ENCODE data around the gene PRSS36. TPM values are rescaled to one million over a fixed set of nuclear protein-coding genes. Genes with fewer than 3 reads are reported as not detected.

Gene PRSS36
- polyA plus RNA-seq, 1 experiment: 0.39 TPM

DNA sequence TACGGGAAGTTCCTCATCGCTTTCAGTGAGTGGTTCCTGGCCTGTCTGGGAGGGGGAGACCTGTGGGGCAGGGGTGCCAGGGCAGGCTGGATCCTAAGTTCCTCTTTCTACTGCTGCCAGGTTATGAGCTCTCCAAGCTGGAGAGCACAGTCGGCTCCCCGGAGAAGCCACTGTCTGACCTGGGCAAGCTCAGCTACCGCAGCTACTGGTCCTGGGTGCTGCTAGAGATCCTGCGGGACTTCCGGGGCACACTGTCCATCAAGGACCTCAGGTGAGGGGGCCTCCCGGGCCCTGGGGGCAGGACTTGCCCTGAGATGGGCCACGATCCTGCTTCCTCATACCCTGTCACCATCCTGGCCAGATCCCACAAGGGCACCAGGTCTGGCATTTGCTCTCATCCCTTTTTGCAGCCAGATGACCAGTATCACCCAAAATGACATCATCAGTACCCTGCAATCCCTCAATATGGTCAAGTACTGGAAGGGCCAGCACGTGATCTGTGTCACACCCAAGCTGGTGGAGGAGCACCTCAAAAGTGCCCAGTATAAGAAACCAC lies 19.5 kb downstream of the PRSS36 start:
- ChIA-PET POLR2A (no interaction called here), CTCF (interaction anchor here (2.9 kb wide), 1 partner anchor 12 kb away, joined by 12 read pairs; no protein-coding TSS in a partner anchor)
- peaks cover 6% of the 10 kb centered on the region for H3K36me3 ChIP-seq (ENCODE audit: control insufficient read depth, insufficient read depth, low read length)
- no peak for DNase-seq (ENCODE audit: low read depth)
- no peaks in the 10 kb centered on the region for H3K27me3 ChIP-seq (ENCODE audit: control insufficient read depth, insufficient read depth, low read length)
- no peak overlapping the region for H3K4me3 ChIP-seq (ENCODE audit: low read depth, low read length)
- TF ChIP-seq, protein P1, sequence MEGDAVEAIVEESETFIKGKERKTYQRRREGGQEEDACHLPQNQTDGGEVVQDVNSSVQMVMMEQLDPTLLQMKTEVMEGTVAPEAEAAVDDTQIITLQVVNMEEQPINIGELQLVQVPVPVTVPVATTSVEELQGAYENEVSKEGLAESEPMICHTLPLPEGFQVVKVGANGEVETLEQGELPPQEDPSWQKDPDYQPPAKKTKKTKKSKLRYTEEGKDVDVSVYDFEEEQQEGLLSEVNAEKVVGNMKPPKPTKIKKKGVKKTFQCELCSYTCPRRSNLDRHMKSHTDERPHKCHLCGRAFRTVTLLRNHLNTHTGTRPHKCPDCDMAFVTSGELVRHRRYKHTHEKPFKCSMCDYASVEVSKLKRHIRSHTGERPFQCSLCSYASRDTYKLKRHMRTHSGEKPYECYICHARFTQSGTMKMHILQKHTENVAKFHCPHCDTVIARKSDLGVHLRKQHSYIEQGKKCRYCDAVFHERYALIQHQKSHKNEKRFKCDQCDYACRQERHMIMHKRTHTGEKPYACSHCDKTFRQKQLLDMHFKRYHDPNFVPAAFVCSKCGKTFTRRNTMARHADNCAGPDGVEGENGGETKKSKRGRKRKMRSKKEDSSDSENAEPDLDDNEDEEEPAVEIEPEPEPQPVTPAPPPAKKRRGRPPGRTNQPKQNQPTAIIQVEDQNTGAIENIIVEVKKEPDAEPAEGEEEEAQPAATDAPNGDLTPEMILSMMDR (IDR thresholded peaks at IDR 0.05; ENCODE audit: insufficient read depth, low read depth, low read length): no peak

DNA sequence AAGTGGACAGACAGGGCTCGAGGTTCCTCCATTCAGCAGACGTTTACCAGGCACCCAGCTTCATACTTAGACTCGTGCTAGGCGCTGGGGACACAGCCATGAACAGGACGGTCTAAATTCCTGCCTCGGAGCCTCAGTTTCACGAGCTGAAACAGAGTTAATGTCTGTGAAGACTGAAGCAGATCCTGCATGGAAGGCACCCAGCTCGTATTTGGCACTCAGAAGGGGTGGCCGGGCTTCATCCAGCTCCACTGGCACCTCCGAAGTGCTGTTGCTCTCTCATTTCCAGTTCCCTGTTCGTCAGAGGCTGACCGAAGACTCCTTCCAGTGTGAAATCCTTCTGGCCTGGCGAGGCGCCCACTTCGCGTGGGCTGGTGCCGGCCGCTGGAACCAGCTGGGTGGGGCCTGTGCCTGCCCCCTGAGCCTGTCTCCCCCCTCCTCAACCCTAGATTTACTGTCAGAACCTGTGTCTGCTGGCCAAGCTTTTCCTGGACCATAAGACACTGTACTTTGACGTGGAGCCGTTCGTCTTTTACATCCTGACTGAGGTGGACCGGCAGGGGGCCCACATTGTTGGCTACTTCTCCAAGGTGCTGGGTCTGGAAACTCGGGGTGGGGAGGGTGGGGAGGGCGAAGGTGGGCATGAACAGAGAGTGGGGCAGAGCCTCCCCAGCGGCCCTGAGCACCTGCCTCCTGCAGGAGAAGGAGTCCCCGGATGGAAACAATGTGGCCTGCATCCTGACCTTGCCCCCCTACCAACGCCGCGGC lies 20.1 kb downstream of the PRSS36 start:
- peaks cover 6% of the 10 kb centered on the region for H3K36me3 ChIP-seq (ENCODE audit: control insufficient read depth, insufficient read depth, low read length)
- POLR2A ChIA-PET: interaction anchor here (0.7 kb wide), 1 partner anchor 51 kb away, joined by 4 read pairs; no protein-coding TSS in a partner anchor
- no peak for DNase-seq (ENCODE audit: low read depth)
- no peaks in the 10 kb centered on the region for H3K27me3 ChIP-seq (ENCODE audit: control insufficient read depth, insufficient read depth, low read length)
- TF ChIP-seq, protein P1 (IDR thresholded peaks at IDR 0.05; ENCODE audit: insufficient read depth, low read depth, low read length): no peak
- no peak overlapping the region for H3K4me3 ChIP-seq (ENCODE audit: low read depth, low read length)
- CTCF ChIA-PET: no interaction called here

DNA sequence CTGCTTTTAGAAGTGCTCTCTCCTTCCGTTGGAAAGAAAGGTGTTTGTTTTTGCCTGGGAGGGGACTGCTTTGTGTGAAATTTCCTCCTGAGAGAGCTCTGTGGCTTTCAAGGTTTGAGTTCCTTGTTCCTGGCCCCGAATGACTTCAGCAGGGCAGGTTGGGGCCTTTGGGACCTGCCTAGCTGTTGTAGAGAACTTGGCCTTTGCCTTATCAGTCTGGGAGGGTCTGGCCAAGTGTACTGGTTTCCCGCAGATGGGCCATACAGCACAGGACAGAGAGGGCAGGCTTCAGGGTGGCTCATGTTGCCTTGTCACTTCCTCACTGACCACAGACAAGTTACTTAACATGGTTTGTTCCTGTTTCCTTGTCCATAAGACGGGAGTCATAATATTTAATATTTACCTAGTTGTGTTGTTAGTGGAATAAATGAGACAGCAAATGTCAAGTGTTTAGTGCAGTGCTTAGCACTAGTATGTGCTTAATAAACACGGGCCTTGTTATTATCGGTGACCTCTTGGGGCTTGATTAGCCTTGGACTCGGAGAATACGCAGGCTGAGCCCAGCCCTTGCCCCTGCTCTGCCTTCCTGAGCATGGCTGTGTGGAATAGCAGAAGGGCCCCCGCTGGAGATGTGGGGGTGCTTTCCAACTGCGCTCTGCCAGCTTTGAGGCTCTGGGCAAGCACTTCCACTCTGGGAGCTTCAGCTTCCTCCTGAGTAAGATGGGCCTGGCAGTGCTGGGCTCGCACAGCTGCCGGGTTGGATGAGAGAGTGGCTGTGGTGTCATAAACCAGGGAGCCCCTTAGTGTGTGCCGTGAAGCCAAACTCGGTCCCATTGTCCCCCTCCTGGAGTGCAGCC lies 20.9 kb downstream of the PRSS36 start:
- TF ChIP-seq, protein P1 (IDR thresholded peaks at IDR 0.05; ENCODE audit: insufficient read depth, low read depth, low read length): no peak
- no peak overlapping the region for H3K4me3 ChIP-seq (ENCODE audit: low read depth, low read length)
- H3K36me3 ChIP-seq (ENCODE audit: control insufficient read depth, insufficient read depth, low read length): peaks cover 6% of the 10 kb centered on the region
- CTCF ChIA-PET: no interaction called here
- H3K27me3 ChIP-seq (ENCODE audit: control insufficient read depth, insufficient read depth, low read length): no peaks in the 10 kb centered on the region
- DNase-seq (ENCODE audit: low read depth): no peak
- POLR2A ChIA-PET: interaction anchor here (0.7 kb wide), 1 partner anchor 52 kb away, joined by 4 read pairs; no protein-coding TSS in a partner anchor

DNA sequence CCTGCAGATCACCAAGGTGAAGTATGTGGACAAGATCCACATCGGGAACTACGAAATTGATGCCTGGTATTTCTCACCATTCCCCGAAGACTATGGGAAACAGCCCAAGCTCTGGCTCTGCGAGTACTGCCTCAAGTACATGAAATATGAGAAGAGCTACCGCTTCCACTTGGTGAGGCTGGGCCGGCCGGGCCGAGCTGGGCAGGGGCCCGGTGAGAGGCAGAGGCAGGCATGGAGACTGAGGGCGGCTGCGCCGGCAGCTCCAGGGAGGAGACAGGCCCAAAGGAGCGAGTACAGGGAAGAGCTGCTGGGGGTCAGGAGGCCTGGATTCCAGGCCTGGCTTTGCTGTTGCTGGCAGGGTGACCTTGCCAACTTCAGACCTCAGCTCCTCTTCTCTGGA lies 22.7 kb downstream of the PRSS36 start:
- TF ChIP-seq, protein P1 (IDR thresholded peaks at IDR 0.05; ENCODE audit: insufficient read depth, low read depth, low read length): no peak
- ChIA-PET POLR2A (no interaction called here), CTCF (interaction anchor here (0.6 to 1.2 kb wide), 3 partner anchors 10 to 316 kb away, joined by 3 read pairs; partner anchors contain the start of genes KAT8 and ZNF843)
- H3K27me3 ChIP-seq (ENCODE audit: control insufficient read depth, insufficient read depth, low read length): no peaks in the 10 kb centered on the region
- peaks cover 6% of the 10 kb centered on the region for H3K36me3 ChIP-seq (ENCODE audit: control insufficient read depth, insufficient read depth, low read length)
- DNase-seq (ENCODE audit: low read depth): no peak
- H3K4me3 ChIP-seq (ENCODE audit: low read depth, low read length): no peak overlapping the region

DNA sequence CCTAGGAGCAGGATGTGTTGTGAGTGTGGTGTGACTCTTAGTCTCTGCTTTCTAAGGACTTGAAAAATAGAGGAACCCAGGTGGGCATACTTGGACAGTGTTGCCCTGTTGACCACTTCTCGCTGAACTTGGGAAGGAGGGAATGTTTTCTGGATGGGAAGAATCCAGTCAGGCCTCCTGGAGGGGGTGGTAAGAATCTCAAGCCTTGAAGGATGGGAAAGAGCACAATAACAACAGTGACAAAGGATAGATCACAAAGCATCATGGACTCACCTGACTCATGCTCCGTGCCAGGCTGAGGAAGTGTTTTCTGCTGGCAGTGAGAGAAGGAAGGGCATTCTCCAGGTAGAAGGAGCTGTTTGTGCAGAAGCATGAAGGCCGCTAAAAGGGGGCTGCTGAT lies 24.0 kb downstream of the PRSS36 start:
- CTCF ChIA-PET: no interaction called here
- DNase-seq (ENCODE audit: low read depth): no peak
- TF ChIP-seq, protein P1 (IDR thresholded peaks at IDR 0.05; ENCODE audit: insufficient read depth, low read depth, low read length): no peak
- Histone ChIP-seq H3K27me3 (ENCODE audit: control insufficient read depth, insufficient read depth, low read length) (no peaks in the 10 kb centered on the region), H3K4me3 (ENCODE audit: low read depth, low read length) (no peak overlapping the region), H3K36me3 (ENCODE audit: control insufficient read depth, insufficient read depth, low read length) (peaks cover 9% of the 10 kb centered on the region)
- POLR2A ChIA-PET: no interaction called here
